K562 (cell line): ENCODE results near the gene FAM222A.

Experiments used
- CBX3 ChIP-seq, 2 experiments: IDR thresholded peaks; 1 replicate in 1 of 2; 2 replicates in 1 of 2; pipeline ENCODE4 v1.6.1; 2012; ENCODE audit warnings: inconsistent platforms in 2 of 2, low read length in 2 of 2, borderline replicate concordance in 1 of 2, control low read depth in 1 of 2
- EP300 ChIP-seq: IDR thresholded peaks from 2 replicates; pipeline ENCODE4 v1.6.1; 2012; ENCODE audit warnings: low read length, improper control_type of control experiment
- FOXK1 ChIP-seq: sonication (generic); formaldehyde crosslinking; IDR thresholded peaks from 2 replicates; pipeline ENCODE4 v1.8.0; 2022; ENCODE audit warnings: missing genetic modification reagents, mild to moderate bottlenecking, borderline replicate concordance
- FOXM1 ChIP-seq, 2 experiments: fragments of 450-650 bp in 1 of 2; sonication (generic) in 1 of 2; formaldehyde crosslinking in 1 of 2; IDR thresholded peaks; 2 replicates each; pipeline versions ENCODE4 v1.6.1 to v1.9.0; 2017 to 2022; ENCODE audit warnings: low read depth in 2 of 2, mild to moderate bottlenecking in 2 of 2, missing genetic modification reagents in 1 of 2, moderate library complexity in 1 of 2
- HNRNPLL ChIP-seq: fragments of 200-400 bp; formaldehyde crosslinking; IDR thresholded peaks from 2 replicates; pipeline ENCODE4 v1.6.1; 2017; ENCODE audit warnings: low read length, low read depth, mild to moderate bottlenecking; ENCODE audit not compliant: poor library complexity, severe bottlenecking
- POLR2A ChIP-seq: fragments of 450-650 bp; conservative IDR thresholded peaks from 2 replicates; pipeline ENCODE4 v1.6.1; 2016
- POLR2AphosphoS5 ChIP-seq: IDR thresholded peaks from 2 replicates; pipeline ENCODE4 v1.6.1; 2011; ENCODE audit warnings: mild to moderate bottlenecking, low read depth, low read length, moderate library complexity; ENCODE audit not compliant: control insufficient read depth, insufficient read depth
- RAD21 ChIP-seq, 2 experiments: fragments of 250-450 bp in 1 of 2; fragments of 450-650 bp in 1 of 2; sonication (Bioruptor Pico) in 1 of 2; formaldehyde crosslinking in 1 of 2; IDR thresholded peaks in 1 of 2; conservative IDR thresholded peaks in 1 of 2; 2 replicates each; pipeline versions ENCODE4 v1.4.0 to v1.8.0; 2020 to 2022; ENCODE audit warnings: mild to moderate bottlenecking in 2 of 2, moderate library complexity in 1 of 2
- SIN3B ChIP-seq: fragments of 450-650 bp; IDR thresholded peaks from 2 replicates; pipeline ENCODE4 v1.6.1; 2017; ENCODE audit warnings: low read depth, mild to moderate bottlenecking, moderate library complexity
- TAF1 ChIP-seq: IDR thresholded peaks from 2 replicates; pipeline ENCODE4 v1.6.1; 2011; ENCODE audit warnings: mild to moderate bottlenecking, low read length, moderate library complexity; ENCODE audit not compliant: insufficient read depth, control insufficient read depth, severe bottlenecking; ENCODE audit errors: extremely low read depth
- TF ChIP-seq, protein P1 (sequence below): fragments of 450-650 bp; IDR thresholded peaks from 2 replicates; pipeline ENCODE4 v1.6.1; 2017; ENCODE audit warnings: mild to moderate bottlenecking, moderate library complexity
- TF ChIP-seq, protein P2 (sequence below): fragments of 450-650 bp; IDR thresholded peaks from 2 replicates; pipeline ENCODE4 v1.6.1; 2018; ENCODE audit not compliant: partially characterized antibody
- TF ChIP-seq, protein P3 (sequence below), 3 experiments: IDR thresholded peaks in 2 of 3; conservative IDR thresholded peaks in 1 of 3; 2 replicates each; pipeline ENCODE4 v1.5.1; 2011 to 2012; ENCODE audit warnings: low read length in 3 of 3, mild to moderate bottlenecking in 3 of 3, control low read depth in 2 of 3, improper control_type of control experiment in 1 of 3, inconsistent platforms in 1 of 3, low read depth in 1 of 3, mixed read lengths in 1 of 3, moderate library complexity in 1 of 3; ENCODE audit not compliant: insufficient read depth in 2 of 3

DNA sequence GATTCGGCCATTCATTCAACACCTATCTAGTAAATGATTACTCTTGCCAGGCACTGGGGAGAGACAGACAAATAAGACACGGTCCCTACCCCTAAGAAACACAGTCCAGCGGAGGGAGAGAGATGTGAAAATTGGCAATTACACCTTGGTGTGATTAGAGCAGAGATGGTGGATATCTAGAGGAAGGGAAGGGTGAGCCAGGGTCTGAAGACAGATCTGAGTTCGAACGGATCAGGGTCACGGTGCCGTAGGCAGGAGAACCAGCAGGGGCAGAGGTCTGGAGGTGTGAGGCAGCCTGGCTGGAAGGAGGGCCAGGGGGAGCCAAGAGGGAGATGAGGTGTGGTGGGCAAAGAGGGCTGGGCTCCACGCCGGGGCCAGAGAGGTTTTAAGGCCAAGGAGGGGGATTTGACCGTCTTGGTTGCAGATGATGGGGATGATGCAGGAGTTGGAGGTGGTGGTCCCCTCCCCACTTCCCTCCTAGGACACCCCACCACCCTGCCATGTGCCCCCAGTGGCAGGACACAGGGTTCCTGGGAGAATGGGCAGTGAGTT, 27.1 kb downstream of the FAM222A start:
- TF ChIP-seq HNRNPLL (no peak), TAF1 (no peak), FOXM1 (IDR thresholded peaks at IDR 0.05; ENCODE audit: low read depth) (no peak), FOXM1 (CRISPR knock-in tag; IDR thresholded peaks at IDR 0.05; ENCODE audit: low read depth) (no peak), EP300 (no peak), POLR2AphosphoS5 (no peak), SIN3B (no peak), FOXK1 (CRISPR knock-in tag) (no peak), POLR2A (no peak), RAD21 (CRISPR knock-in tag; conservative IDR thresholded peaks at IDR 0.05 in 1 of 2, IDR thresholded peaks at IDR 0.05 in 1 of 2) (no peak), CBX3 (IDR thresholded peaks at IDR 0.05; ENCODE audit: borderline replicate concordance in 1 of 2, low read length in 2 of 2) (no peak)
- TF ChIP-seq, protein P1, sequence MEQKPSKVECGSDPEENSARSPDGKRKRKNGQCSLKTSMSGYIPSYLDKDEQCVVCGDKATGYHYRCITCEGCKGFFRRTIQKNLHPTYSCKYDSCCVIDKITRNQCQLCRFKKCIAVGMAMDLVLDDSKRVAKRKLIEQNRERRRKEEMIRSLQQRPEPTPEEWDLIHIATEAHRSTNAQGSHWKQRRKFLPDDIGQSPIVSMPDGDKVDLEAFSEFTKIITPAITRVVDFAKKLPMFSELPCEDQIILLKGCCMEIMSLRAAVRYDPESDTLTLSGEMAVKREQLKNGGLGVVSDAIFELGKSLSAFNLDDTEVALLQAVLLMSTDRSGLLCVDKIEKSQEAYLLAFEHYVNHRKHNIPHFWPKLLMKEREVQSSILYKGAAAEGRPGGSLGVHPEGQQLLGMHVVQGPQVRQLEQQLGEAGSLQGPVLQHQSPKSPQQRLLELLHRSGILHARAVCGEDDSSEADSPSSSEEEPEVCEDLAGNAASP, result no peak
- TF ChIP-seq, protein P2, sequence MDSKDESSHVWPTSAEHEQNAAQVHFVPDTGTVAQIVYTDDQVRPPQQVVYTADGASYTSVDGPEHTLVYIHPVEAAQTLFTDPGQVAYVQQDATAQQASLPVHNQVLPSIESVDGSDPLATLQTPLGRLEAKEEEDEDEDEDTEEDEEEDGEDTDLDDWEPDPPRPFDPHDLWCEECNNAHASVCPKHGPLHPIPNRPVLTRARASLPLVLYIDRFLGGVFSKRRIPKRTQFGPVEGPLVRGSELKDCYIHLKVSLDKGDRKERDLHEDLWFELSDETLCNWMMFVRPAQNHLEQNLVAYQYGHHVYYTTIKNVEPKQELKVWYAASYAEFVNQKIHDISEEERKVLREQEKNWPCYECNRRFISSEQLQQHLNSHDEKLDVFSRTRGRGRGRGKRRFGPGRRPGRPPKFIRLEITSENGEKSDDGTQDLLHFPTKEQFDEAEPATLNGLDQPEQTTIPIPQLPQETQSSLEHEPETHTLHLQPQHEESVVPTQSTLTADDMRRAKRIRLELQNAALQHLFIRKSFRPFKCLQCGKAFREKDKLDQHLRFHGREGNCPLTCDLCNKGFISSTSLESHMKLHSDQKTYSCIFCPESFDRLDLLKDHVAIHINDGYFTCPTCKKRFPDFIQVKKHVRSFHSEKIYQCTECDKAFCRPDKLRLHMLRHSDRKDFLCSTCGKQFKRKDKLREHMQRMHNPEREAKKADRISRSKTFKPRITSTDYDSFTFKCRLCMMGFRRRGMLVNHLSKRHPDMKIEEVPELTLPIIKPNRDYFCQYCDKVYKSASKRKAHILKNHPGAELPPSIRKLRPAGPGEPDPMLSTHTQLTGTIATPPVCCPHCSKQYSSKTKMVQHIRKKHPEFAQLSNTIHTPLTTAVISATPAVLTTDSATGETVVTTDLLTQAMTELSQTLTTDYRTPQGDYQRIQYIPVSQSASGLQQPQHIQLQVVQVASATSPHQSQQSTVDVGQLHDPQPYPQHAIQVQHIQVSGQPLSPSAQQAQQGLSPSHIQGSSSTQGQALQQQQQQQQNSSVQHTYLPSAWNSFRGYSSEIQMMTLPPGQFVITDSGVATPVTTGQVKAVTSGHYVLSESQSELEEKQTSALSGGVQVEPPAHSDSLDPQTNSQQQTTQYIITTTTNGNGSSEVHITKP, result no peak
- TF ChIP-seq, protein P3, sequence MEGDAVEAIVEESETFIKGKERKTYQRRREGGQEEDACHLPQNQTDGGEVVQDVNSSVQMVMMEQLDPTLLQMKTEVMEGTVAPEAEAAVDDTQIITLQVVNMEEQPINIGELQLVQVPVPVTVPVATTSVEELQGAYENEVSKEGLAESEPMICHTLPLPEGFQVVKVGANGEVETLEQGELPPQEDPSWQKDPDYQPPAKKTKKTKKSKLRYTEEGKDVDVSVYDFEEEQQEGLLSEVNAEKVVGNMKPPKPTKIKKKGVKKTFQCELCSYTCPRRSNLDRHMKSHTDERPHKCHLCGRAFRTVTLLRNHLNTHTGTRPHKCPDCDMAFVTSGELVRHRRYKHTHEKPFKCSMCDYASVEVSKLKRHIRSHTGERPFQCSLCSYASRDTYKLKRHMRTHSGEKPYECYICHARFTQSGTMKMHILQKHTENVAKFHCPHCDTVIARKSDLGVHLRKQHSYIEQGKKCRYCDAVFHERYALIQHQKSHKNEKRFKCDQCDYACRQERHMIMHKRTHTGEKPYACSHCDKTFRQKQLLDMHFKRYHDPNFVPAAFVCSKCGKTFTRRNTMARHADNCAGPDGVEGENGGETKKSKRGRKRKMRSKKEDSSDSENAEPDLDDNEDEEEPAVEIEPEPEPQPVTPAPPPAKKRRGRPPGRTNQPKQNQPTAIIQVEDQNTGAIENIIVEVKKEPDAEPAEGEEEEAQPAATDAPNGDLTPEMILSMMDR (IDR thresholded peaks at IDR 0.05 in 2 of 3, conservative IDR thresholded peaks at IDR 0.05 in 1 of 3; ENCODE audit: insufficient read depth in 2 of 3, low read depth in 1 of 3, low read length in 3 of 3), result no peak
